HG03196 (cell line): ENCODE data around the gene PANX1.
"Not testable (repeated sequence)": the region's sequence is repeated elsewhere in the genome, so short reads cannot be mapped to it uniquely, and the experiment has no call there.

Source experiments
- ATAC-seq: cut with Tn5 transposase; IDR thresholded peaks from one replicate; pipeline ENCODE4 v1.9.1; 2021; ENCODE audit not compliant: unreplicated experiment

Gene PANX1

GRCh38 chr11:94128746-94129511 lies at the start of gene PANX1:
Gene PANX1, plus strand, starts transcription at chr11:94128841. Its CDS starts 472 bp downstream, at chr11:94129313.
- ATAC-seq, result peak; percentile 85

DNA sequence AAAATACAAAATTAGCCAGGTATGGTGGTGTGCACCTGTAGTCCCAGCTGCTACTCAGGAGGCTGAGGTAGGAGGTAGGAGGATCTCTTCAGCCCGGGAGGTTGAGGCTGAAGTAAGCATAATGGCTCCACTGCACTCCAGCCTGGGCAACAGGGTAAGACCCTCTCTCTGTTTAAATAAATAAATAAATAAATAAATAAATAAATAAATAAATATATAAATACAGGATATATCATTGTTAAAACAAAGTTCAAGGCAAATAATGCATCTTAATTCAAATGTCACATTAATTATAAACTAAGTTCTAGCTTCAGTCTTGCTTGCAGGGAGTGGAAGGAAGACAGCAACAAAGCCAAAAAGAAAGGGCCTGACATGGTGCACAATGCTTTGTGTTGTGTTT lies 44.5 kb upstream of the PANX1 start:
- no peak for ATAC-seq

DNA sequence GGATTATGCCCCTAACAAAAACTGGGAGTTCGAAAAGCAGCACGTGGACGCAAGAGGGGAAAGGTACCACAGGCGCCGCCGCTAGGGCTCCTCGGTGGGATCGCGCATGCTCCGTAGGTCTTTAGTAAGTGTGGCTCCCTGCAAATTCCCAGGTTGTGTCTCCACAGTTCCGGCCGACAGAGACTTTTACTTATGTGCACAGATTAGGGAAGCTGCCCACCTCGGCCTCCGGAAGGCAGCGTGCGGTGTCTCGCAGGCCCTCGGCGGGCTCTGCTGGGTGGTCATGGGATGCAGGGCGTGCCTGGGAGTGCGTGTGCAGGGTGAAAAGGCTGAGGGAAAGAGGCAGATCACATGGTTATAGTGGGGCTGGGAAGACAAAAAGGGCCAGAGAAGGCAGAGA lies 39.7 kb upstream of the PANX1 start:
- ATAC-seq, result no peak

DNA sequence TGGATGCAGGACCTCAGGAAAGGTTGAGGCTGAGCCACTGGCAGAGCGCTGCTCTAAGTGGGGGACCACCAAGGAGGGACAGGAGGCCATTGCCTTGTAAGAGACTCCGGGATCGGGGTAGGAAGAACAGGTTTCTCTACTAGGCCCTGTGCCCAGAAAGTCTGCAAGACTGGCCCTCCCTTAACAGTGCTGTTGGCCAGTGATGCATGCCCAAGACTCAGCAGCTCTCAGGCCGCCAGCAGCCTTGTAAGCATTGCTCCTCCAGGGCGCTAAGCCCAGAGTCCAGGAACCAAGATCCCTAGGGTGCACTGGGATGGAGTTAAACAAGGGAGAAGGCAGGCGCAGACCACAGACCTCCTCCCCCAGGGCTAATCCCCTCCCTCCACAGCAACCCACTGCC lies 39.3 kb upstream of the PANX1 start:
- ATAC-seq, result no peak

DNA sequence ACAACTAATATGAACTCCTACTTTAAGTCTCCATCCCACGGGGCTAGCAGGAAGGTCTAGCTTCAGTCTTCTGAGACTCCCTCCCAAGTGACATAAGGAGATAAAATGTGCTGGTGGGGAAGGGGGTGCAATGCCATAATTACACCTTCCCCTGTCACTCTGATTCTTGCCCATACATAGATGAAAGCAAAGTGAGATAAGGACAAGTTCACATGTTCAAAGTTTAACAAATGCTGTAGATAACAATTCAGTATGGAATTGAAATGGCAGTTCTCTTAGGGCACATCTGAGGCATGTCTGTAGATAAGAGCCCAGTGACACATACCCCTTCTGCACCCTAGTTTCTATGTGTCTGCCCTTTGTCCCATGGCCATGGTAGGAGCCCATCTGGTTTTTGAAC lies 38.2 kb upstream of the PANX1 start:
- no peak for ATAC-seq

DNA sequence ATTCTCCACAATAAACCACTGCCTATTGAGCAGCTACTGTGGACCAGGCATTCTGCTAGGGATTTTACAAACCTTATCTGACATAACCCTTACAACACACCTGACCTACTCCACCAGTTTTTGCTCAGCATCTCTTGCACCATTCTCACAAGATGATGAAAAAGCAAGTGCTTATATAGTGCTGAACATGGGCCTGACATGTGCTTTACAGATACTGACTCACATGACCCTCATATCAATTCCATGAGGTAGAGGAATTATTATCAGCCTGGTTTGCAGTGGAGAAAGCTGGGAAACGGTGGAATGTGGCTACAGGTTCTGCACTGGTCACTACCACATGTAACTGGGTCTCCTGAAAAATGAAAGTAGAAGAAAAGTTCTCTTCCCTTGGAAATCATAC lies 37.5 kb upstream of the PANX1 start:
- ATAC-seq, result no peak

- no peak for ATAC-seq
Observed at GRCh38 chr11:94100253-94100652, 28.4 kb upstream of the PANX1 start.

DNA sequence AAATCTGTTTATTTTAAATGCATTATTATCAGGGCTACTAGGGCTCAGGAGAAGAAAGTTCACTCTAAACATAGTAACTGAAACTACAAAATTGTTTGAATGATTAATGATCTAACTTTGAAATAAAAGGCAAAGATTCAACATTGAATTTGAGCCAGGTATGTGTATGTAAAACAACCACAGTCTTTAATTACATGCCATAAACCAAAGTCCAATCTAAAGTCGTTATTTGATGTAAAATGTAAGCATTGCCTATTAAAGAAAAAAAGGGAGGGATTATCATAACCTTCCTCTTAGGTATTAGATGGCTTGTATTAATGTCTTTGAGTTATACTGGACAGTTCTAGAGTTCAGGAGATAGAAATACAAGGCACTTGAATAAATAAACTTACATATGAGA lies 25.2 kb upstream of the PANX1 start:
- no peak for ATAC-seq

DNA sequence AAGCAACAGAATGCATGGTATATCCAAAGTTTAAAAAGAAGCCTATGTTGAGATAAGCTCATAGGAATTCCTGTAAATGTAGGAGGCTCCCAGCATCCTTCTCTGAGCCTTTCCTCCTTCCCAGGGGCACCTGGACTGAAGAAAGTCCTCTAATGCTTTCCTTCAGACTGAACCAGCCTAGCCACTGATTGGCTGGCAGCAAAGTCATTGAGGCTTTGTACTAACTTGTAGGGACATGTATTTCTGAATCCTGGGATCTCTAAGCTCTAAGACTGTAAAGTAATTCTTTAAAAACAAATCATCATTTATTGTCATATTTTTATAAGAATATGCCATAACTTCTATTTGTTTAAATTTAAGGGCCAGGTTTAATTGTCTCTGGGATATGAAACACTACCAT lies 23.9 kb upstream of the PANX1 start:
- ATAC-seq, result no peak

- no peak for ATAC-seq
Observed at GRCh38 chr11:94106716-94107115, 21.9 kb upstream of the PANX1 start.

- ATAC-seq, result no peak
Observed at GRCh38 chr11:94107363-94107762, 21.3 kb upstream of the PANX1 start.

- no peak for ATAC-seq
Observed at GRCh38 chr11:94111241-94111640, 17.4 kb upstream of the PANX1 start.

DNA sequence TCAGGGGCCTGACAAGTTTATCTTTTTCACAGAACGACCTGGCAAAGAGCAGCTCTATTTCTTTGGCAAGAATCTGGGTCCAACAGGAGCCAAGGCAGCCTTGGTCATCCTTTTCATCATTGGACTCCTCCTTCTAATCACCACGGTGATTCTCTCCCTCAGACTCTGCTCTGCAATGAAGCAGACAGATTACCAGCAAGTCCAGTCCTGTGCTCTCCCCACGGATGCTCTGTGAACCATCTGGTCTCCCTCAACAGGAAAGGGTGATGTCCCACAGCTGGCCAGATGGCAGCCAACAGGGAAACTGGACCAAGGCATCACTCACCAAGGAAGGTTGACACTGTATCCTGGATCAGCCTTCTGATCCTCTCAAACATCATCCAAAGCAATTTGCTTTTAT lies 17.0 kb upstream of the PANX1 start:
- no peak for ATAC-seq

DNA sequence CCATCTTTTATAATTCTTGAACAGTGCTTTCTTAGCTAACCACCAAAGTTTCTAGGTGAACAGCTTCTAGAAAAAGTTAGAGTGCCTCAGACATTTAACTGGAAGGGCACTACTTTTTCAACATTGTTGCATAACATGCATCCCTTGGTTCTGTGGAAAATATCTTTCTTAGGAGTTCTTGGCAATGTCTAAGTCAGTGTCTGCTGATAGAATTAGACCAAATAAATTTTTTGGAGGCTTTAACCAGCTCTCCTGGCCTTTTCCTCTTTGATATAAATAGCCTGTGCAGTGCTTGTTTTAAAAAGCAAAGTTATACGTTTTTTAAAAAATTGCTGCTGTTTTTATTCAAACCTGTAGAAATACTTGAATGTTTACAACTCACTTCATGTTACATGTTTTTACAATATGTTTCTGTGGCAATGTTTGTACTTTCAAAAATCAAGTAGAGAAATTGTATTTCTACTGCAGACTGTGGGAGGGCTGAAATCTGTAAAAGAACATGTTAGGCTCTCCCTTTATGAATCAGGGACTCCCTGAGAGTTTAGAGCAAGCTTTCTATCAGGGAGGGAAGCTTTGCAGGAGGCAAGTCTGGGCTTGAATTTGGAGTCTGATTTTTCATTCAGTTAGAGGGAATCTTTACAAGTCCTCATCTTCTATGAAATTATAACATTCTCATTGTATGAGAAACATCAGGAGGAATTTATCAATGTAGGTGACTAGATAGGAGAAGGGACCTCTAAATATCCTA lies 16.3 kb upstream of the PANX1 start:
- ATAC-seq, result no peak

- no peak for ATAC-seq
Observed at GRCh38 chr11:94117197-94117574, 11.5 kb upstream of the PANX1 start.

- ATAC-seq, result no peak
Observed at GRCh38 chr11:94117871-94118270, 10.8 kb upstream of the PANX1 start.

DNA sequence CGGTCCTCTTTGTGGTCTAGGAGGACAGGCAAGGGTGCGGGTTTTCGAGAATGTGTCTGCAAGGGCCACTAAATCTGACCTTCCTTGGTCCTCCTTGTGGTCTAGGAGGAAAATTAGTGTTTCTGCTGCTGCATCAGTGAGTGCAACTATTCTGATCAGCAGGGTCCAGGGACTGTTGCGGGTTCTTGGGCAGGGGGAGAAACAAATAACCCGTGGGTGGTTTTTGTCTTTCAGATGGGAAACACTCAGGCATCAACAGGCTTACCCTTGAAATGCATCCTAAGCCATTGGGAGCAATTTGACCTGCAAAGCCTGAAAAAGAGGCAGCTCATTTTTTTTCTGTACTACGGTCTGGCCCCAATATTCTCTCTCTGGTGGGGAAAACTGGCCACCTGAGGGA lies 9.0 kb upstream of the PANX1 start:
- ATAC-seq, result not testable (repeated sequence)

- ATAC-seq, result not testable (repeated sequence)
Observed at GRCh38 chr11:94120516-94120915, 8.1 kb upstream of the PANX1 start.

DNA sequence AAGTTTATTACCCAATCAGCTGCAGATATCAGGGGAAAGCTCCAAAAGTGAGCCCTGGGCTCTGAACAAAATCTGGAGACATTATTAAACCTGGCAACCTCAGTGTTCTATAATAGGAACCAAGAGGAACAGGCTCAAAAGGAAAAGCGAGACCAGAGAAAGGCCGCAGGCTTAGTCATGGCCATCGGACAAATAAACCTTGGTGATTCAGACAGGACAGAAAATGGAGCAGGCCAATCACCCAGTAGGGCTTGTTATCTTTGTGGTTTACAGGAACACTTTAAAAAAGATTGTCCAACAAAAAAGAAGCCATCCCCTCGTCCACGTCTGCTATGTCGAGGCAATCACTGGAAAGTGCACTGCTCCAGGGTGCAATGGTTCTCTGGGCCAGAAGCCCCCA lies 7.7 kb upstream of the PANX1 start:
- no peak for ATAC-seq

DNA sequence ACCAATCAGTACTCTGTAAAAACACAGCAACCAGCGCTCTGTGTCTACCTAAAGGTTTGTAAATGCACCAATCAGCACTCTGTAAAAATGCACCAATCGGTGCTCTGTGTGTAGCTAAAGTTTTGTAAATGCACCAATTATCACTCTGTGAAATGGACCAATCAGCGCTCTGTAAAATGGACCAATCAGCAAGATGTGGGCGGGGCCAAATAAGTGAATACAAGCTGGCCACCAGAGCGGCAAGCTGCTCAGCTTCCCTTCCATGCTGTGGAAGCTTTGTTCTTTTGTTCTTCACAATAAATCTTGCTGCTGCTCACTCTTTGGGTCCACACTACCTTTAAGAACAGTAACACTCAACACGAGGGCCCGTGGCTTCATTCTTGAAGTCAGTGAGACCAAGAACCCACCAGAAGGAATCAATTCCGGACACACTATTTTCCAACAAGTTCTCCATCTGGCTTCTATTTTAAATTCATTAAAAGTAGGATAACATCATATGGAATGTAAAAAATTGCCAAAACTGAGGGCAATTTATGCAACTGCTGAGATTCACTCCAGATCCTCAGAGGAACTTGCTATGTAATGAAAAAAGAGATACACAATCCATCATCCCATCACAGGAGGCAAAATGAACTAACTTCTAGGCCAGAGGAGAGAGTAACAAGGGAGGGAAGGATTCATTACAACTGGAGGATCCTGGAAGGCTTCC lies 3.1 kb upstream of the PANX1 start:
- no peak for ATAC-seq

GRCh38 chr11:94127638-94128037 lies 1.0 kb upstream of the PANX1 start:
- ATAC-seq, result no peak

GRCh38 chr11:94128291-94128745 lies 323 bp upstream of the PANX1 start:
- peak; percentile 15 for ATAC-seq
